ENCODE results near the gene DCLK1.

The DCLK1 gene

GRCh38 chr13:35856084-35856483 is 275.1 kb downstream of the DCLK1 start:
- DNase-seq: no peak

- DNase-seq: no peak
Measured at GRCh38 chr13:35855531-35856019, 275.6 kb downstream of the DCLK1 start.

GRCh38 chr13:35854286-35854685 is 276.9 kb downstream of the DCLK1 start:
- no peak for DNase-seq

GRCh38 chr13:35851881-35852280 is 279.3 kb downstream of the DCLK1 start:
- DNase-seq: no peak

- DNase-seq: no peak
Measured at GRCh38 chr13:35851356-35851755, 279.8 kb downstream of the DCLK1 start.

- no peak for DNase-seq
Measured at GRCh38 chr13:35850569-35850968, 280.6 kb downstream of the DCLK1 start.

GRCh38 chr13:35849256-35849644 is 281.9 kb downstream of the DCLK1 start:
- DNase-seq: no peak

- DNase-seq: no peak
Measured at GRCh38 chr13:35848336-35849255, 282.6 kb downstream of the DCLK1 start.

GRCh38 chr13:35843272-35843671 is 287.9 kb downstream of the DCLK1 start:
- no peak for DNase-seq

GRCh38 chr13:35841060-35841521 is 290.1 kb downstream of the DCLK1 start:
- DNase-seq: no peak

GRCh38 chr13:35839806-35840205 is 291.4 kb downstream of the DCLK1 start:
- DNase-seq: no peak

- DNase-seq: no peak
Measured at GRCh38 chr13:35838356-35838755, 292.8 kb downstream of the DCLK1 start.

GRCh38 chr13:35836446-35836845 is 294.7 kb downstream of the DCLK1 start:
- no peak for DNase-seq

- no peak for DNase-seq
Measured at GRCh38 chr13:35835989-35836388, 295.2 kb downstream of the DCLK1 start.

GRCh38 chr13:35833608-35834275 is 297.4 kb downstream of the DCLK1 start:
- DNase-seq: no peak

- no peak for DNase-seq
Measured at GRCh38 chr13:35833031-35833430, 298.2 kb downstream of the DCLK1 start.

GRCh38 chr13:35832551-35832950 is 298.6 kb downstream of the DCLK1 start:
- no peak for DNase-seq

GRCh38 chr13:35830850-35831450 is 300.2 kb downstream of the DCLK1 start:
- no peak for DNase-seq

- DNase-seq: no peak
Measured at GRCh38 chr13:35826626-35827254, 304.4 kb downstream of the DCLK1 start.

- DNase-seq: no peak
Measured at GRCh38 chr13:35824825-35825224, 306.4 kb downstream of the DCLK1 start.

- DNase-seq: no peak
Measured at GRCh38 chr13:35824395-35824794, 306.8 kb downstream of the DCLK1 start.

GRCh38 chr13:35822666-35823065 is 308.5 kb downstream of the DCLK1 start:
- no peak for DNase-seq

- no peak for DNase-seq
Measured at GRCh38 chr13:35818633-35819067, 312.5 kb downstream of the DCLK1 start.

All from activated gamma-delta T cell treated with Interleukin-2 at 50 U/mL for 16 hours (primary cell).